ENCODE measurements around the gene FBXO46. TPM values are rescaled to one million over a fixed set of nuclear protein-coding genes. Genes with fewer than 3 reads are reported as not detected.

FBXO46 gene
- total and polyA plus RNA-seq, 2 donors (not counting 3 experiments of a cell fraction or from before 2014, with no cell fraction given), result 7.7 to 21.2 TPM

DNA sequence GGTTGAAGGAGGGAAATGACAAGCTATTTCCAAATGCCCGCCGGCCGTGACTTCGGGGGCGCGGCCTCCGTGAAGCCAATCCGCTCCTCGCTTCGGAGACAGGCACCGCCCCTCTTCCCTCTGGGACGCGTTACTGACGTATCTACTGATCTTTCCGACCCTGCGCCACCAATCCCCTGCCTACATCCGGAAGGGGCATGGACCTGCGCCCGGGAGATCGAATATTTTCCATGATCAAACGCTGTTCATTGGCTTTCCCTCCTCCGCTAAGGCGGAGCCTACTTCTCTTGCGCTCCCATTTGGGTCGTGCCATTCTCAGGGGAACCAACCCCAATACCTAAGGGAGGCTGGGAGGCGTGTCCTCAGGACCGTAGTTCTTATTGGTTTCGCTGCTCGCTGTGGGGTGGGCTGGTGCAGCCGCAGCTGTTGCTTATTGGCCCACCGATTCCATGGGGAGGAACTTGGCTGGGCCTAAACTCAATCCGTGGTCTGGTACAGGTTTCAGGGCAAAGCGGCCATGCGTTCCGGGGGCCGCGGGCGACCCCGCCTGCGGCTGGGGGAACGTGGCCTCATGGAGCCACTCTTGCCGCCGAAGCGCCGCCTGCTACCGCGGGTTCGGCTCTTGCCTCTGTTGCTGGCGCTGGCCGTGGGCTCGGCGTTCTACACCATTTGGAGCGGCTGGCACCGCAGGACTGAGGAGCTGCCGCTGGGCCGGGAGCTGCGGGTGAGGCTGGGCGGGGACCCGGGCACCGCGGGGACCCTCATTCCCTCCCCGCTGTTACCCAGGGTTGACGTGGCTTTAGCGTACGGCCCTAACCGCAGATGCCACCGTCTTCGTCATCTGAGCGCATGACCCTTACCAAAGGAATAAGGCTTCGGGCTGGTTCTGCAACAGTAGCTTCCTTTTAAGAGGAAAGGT is 38.2 kb downstream of the FBXO46 start, which contains the start of gene QPCTL:
QPCTL (plus strand) TSS at position 480 of the 919 bp plus-strand sequence; CDS start at position 518, 38 bp downstream.
- Histone ChIP-seq H3K9ac (replicated peaks; ENCODE audit: extremely low read depth, insufficient read depth, low read length) (peak within 1 kb of the TSS; percentile 88), H3K4me3 (replicated peaks in 1 of 3; ENCODE audit: insufficient read depth in 1 of 3, low read depth in 1 of 3, low read length in 3 of 3) (peak within 1 kb of the TSS; percentile 70 to 93 (median 85)), H3K4me1 (ENCODE audit: control insufficient read depth, extremely low read depth, insufficient read depth, low read length) (peaks cover 9% of the 10 kb centered on the region), H3K4me2 (ENCODE audit: insufficient read depth, low read length) (peak within 1 kb of the TSS; percentile 74), H3K79me2 (ENCODE audit: control insufficient read depth, insufficient read depth, low read length) (peaks cover 24% of the 10 kb centered on the region), H3K36me3 (ENCODE audit: control insufficient read depth in 2 of 2, extremely low read depth in 1 of 2, insufficient read depth in 2 of 2, low read length in 2 of 2) (peaks cover 6 to 13% of the 10 kb centered on the region in 2 experiments), H3K27me3 (ENCODE audit: control insufficient read depth in 2 of 2, insufficient read depth in 2 of 2, low read length in 2 of 2) (no peaks in the 10 kb centered on the region), H3K27ac (ENCODE audit: insufficient read depth, low read depth, low read length) (peak within 1 kb of the TSS; percentile 82), H3K9me1 (replicated peaks; ENCODE audit: control insufficient read depth, extremely low read depth, insufficient read depth, low read length) (no peaks in the 10 kb centered on the region), H4K20me1 (replicated peaks; ENCODE audit: control insufficient read depth, extremely low read depth, insufficient read depth, low read length) (no peaks in the 10 kb centered on the region), H2AFZ (ENCODE audit: low read depth, low read length) (peak within 1 kb of the TSS; percentile 80), H3K9me3 (replicated peaks; ENCODE audit: control insufficient read depth, insufficient read depth, low read length) (no peaks in the 10 kb centered on the region)
- TF ChIP-seq MYC (IDR thresholded peaks at IDR 0.05; ENCODE audit: low read depth, low read length) (no peak), POLR2AphosphoS5 (IDR thresholded peaks at IDR 0.05; ENCODE audit: insufficient read depth, low read depth, low read length) (peak; percentile 73), POLR2A (IDR thresholded peaks at IDR 0.05; ENCODE audit: low read depth, low read length) (peak; percentile 76), JUN (IDR thresholded peaks at IDR 0.05; ENCODE audit: borderline replicate concordance, insufficient read depth, insufficient read length, low read depth) (no peak), EZH2 (IDR thresholded peaks at IDR 0.05; ENCODE audit: borderline replicate concordance, low read depth, low read length, severe bottlenecking) (no peak), GATA2 (IDR thresholded peaks at IDR 0.05; ENCODE audit: insufficient read depth, insufficient read length, low read depth, low read length) (no peak), FOS (IDR thresholded peaks at IDR 0.05; ENCODE audit: borderline replicate concordance, insufficient read depth, low read length) (no peak)
- TF ChIP-seq, protein P1, sequence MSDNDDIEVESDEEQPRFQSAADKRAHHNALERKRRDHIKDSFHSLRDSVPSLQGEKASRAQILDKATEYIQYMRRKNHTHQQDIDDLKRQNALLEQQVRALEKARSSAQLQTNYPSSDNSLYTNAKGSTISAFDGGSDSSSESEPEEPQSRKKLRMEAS (IDR thresholded peaks at IDR 0.05; ENCODE audit: insufficient read depth, insufficient read length), result no peak
- BruUV-seq (replicated peaks), result TSS peak; percentile 71
- FAIRE-seq (peak; percentile 99), DNase-seq (ENCODE audit: low read depth, low spot score) (peak; percentile 100)
- dilution Hi-C loops (cut with MboI; ENCODE audit: extremely low pct_ligation_motif_present, low sequenced_read_pairs) (no loop called here), intact Hi-C loops (cut with micrococcal nuclease) (loop anchor here (1.0 to 5.0 kb wide), 9 partner anchors 11 to 265 kb away; partner anchors contain the start of gene FBXO46)
- ChIA-PET CTCF (interaction anchor here (0.6 to 5.1 kb wide), 32 partner anchors 9 to 253 kb away, joined by 3 to 56 read pairs (median 6); partner anchors contain the start of genes FBXO46, GIPR, MEIOSIN and SIX5), POLR2A (interaction anchor here (0.5 to 1.8 kb wide), 8 partner anchors 15 to 1138 kb away, joined by 3 to 10 read pairs (median 4); partner anchors contain the start of gene SIX5)

All from endothelial cell of umbilical vein (primary cell).